Spleen (tissue), 11 donors: ENCODE results near the gene DBH. TPM values are rescaled to one million over a fixed set of nuclear protein-coding genes. Genes with fewer than 3 reads are reported as not detected.

Experiments
- DNase-seq: peaks from one replicate; pipeline ENCODE4 v3.0.0-alpha.2; 2020
- H3K27ac ChIP-seq, 8 donors: fragments of 200-600 bp; sonication (generic) in 7 of 8; 1 replicate in 4 of 8; 2 replicates in 4 of 8; pipeline versions ENCODE4 v1.5.0 to v1.8.0; 2016 to 2021; ENCODE audit warnings: inconsistent platforms in 4 of 8, mild to moderate bottlenecking in 4 of 8, moderate library complexity in 1 of 8
- H3K27me3 ChIP-seq, 7 donors: fragments of 200-600 bp; sonication (generic) in 6 of 7; replicated peaks in 1 of 7; 1 replicate in 4 of 7; 2 replicates in 3 of 7; pipeline versions ENCODE4 v1.5.0 to v1.8.0; 2016 to 2021; ENCODE audit warnings: inconsistent platforms in 3 of 7, mild to moderate bottlenecking in 1 of 7
- H3K36me3 ChIP-seq, 6 donors: fragments of 200-600 bp; sonication (generic) in 5 of 6; 1 replicate in 4 of 6; 2 replicates in 2 of 6; pipeline versions ENCODE4 v1.5.0 to v1.8.0; 2016 to 2021; ENCODE audit warnings: inconsistent platforms in 2 of 6
- H3K4me1 ChIP-seq, 6 donors: fragments of 200-600 bp; sonication (generic) in 5 of 6; 1 replicate in 3 of 6; 2 replicates in 3 of 6; pipeline versions ENCODE4 v1.5.0 to v1.8.0; 2016 to 2021; ENCODE audit warnings: inconsistent platforms in 3 of 6
- H3K4me3 ChIP-seq, 8 donors: fragments of 200-600 bp; sonication (generic) in 7 of 8; 1 replicate in 4 of 8; 2 replicates in 4 of 8; pipeline versions ENCODE4 v1.5.0 to v1.8.0; 2016 to 2021; ENCODE audit warnings: inconsistent platforms in 4 of 8, mild to moderate bottlenecking in 4 of 8, moderate library complexity in 2 of 8
- H3K9me3 ChIP-seq, 8 donors: fragments of 200-600 bp; sonication (generic) in 7 of 8; 1 replicate in 4 of 8; 2 replicates in 4 of 8; pipeline versions ENCODE4 v1.5.0 to v1.8.0; 2016 to 2021; ENCODE audit warnings: inconsistent platforms in 4 of 8
- CTCF ChIP-seq, 11 experiments: fragments of 200-600 bp in 7 of 11; fragments of 450-650 bp in 4 of 11; sonication (generic) in 4 of 11; IDR thresholded peaks in 8 of 11; conservative IDR thresholded peaks in 3 of 11; 1 replicate in 7 of 11; 2 replicates in 4 of 11; pipeline versions ENCODE4 v1.4.0 to v1.8.0; 2016 to 2021; ENCODE audit warnings: antibody characterized with exemption in 11 of 11, inconsistent platforms in 4 of 11, mild to moderate bottlenecking in 1 of 11
- POLR2A ChIP-seq, 3 donors: fragments of 450-650 bp; IDR thresholded peaks; one replicate each; pipeline ENCODE4 v1.5.1; 2017; ENCODE audit warnings: antibody characterized with exemption in 3 of 3, mild to moderate bottlenecking in 1 of 3
- POLR2AphosphoS5 ChIP-seq, 3 donors: sonication (generic); formaldehyde crosslinking; IDR thresholded peaks; one replicate each; pipeline ENCODE4 v1.5.1; 2017; ENCODE audit warnings: antibody characterized with exemption in 3 of 3
- WGBS, 5 donors: extraction: QIAGEN DNeasy Blood & Tissue Kit in 3 of 5; methylation state at CpG; one replicate each; pipeline versions ENCODE4 v1.1.5 to v1.1.7; 2013 to 2018; 5-methylcytosine and 5-hydroxymethylcytosine counted together
- intact Hi-C: fragments of 100-400 bp; cut with DNase I; formaldehyde crosslinking; loops from one replicate; pipeline ENCODE4 v1.15.0; 2023; ENCODE audit warnings: low total_unique reads
- polyA plus RNA-seq, 3 donors: library from polyadenylated mRNA; stranded (reverse); fragments of 200-250 nt; gene quantifications; one replicate each; pipeline ENCODE4 v1.2.1, GENCODE V29; 2013
- total RNA-seq, 7 donors: library from RNA; depleted of rRNA in 3 of 7; stranded (reverse); fragments of >200 nt in 3 of 7; fragmentation: NEBNext Ultra II Directional in 4 of 7; extraction: Animal tissue kit (Norgen Biotek cat#: 25700) in 4 of 7; gene quantifications; one replicate each; pipeline versions ENCODE4 v1.1.0 to v1.2.1, GENCODE V29; 2016 to 2021
- donor health status: healthy with polysubstance abuse.
- donor health status: DM: no; HTN: no; CAD: no; lungs with moderate emphysema.
- donor health status: DM: no; HTN: no; CAD: no.
- donor health status: Bipolar disorder and iron deficiency.
- donor health status: healthy.
- donor health status: DM: no; HTN: no; CAD: no.
- donor health status: DM: yes; HTN: yes; CAD: no.

Gene DBH
- total and polyA plus RNA-seq, 10 donors, result 0.03 to 1.2 (median 0.32) TPM; not detected in 2

GRCh38 chr9:133643978-133644760 lies 8.0 kb downstream of the DBH start:
- Histone ChIP-seq H3K27ac (no peak overlapping the region), H3K36me3 (no peaks in the 10 kb centered on the region), H3K4me3 (no peak overlapping the region), H3K9me3 (no peaks in the 10 kb centered on the region), H3K27me3 (peaks cover 0 to 61% (median 0%) of the 10 kb centered on the region in 7 donors), H3K4me1 (peaks cover 0 to 13% (median 0%) of the 10 kb centered on the region in 6 donors)
- TF ChIP-seq CTCF (IDR thresholded peaks at IDR 0.05 in 8 of 11, conservative IDR thresholded peaks at IDR 0.05 in 3 of 11) (no peak), POLR2AphosphoS5 (IDR thresholded peaks at IDR 0.05) (no peak)
- WGBS, 5 donors, result 83 to 91% (median 87%) methylated on average over 22 to 23 of the region's 23 CpGs
- intact Hi-C loops, result no loop called here
- no peak for DNase-seq

- intact Hi-C loops, result no loop called here
- no peak for DNase-seq
These were observed 9.0 kb downstream of the DBH start for GRCh38 chr9:133645021-133645765.

GRCh38 chr9:133647148-133647547 lies 11.0 kb downstream of the DBH start:
- H3K27ac ChIP-seq, result no peak overlapping the region
- TF ChIP-seq CTCF (IDR thresholded peaks at IDR 0.05 in 8 of 11, conservative IDR thresholded peaks at IDR 0.05 in 3 of 11), result no peak
- no peak for TF ChIP-seq POLR2AphosphoS5 (IDR thresholded peaks at IDR 0.05)
- TF ChIP-seq POLR2A (IDR thresholded peaks at IDR 0.05), result no peak
- H3K36me3 ChIP-seq, result no peaks in the 10 kb centered on the region
- H3K27me3 ChIP-seq, result peaks cover 0 to 78% (median 4%) of the 10 kb centered on the region in 7 donors
- H3K4me1 ChIP-seq, result peaks cover 0 to 13% (median 0%) of the 10 kb centered on the region in 6 donors
- no peak overlapping the region for H3K4me3 ChIP-seq
- intact Hi-C loops, result no loop called here
- H3K9me3 ChIP-seq, result no peaks in the 10 kb centered on the region
- no peak for DNase-seq
- WGBS, 5 donors, result 74 to 87% (median 77%) methylated on average over 7 of the region's 7 CpGs

More at GRCh38 chr9:133645021-133645765, 9.0 kb downstream of the DBH start:
- no peaks in the 10 kb centered on the region for H3K36me3 ChIP-seq
- no peak overlapping the region for H3K27ac ChIP-seq
- H3K4me3 ChIP-seq, result no peak overlapping the region
- no peak for TF ChIP-seq POLR2A (IDR thresholded peaks at IDR 0.05)
- no peaks in the 10 kb centered on the region for H3K9me3 ChIP-seq
- H3K4me1 ChIP-seq, result peaks cover 0 to 13% (median 0%) of the 10 kb centered on the region in 6 donors
- WGBS, 5 donors, result 43 to 60% (median 53%) methylated on average over 10 of the region's 10 CpGs
- H3K27me3 ChIP-seq, result peaks cover 0 to 72% (median 0%) of the 10 kb centered on the region in 7 donors

- WGBS, 5 donors, result 81 to 91% (median 86%) methylated on average over 20 to 25 of the region's 25 CpGs
- no peak for DNase-seq
- no peak overlapping the region for H3K27ac ChIP-seq
- peaks cover 0 to 5% (median 0%) of the 10 kb centered on the region in 6 donors for H3K4me1 ChIP-seq
- no peaks in the 10 kb centered on the region for H3K9me3 ChIP-seq
- intact Hi-C loops, result no loop called here
- TF ChIP-seq CTCF (IDR thresholded peaks at IDR 0.05 in 8 of 11, conservative IDR thresholded peaks at IDR 0.05 in 3 of 11) (no peak), POLR2A (IDR thresholded peaks at IDR 0.05) (no peak), POLR2AphosphoS5 (IDR thresholded peaks at IDR 0.05) (no peak)
- H3K36me3 ChIP-seq, result no peaks in the 10 kb centered on the region
- no peak overlapping the region for H3K4me3 ChIP-seq
- peaks cover 0 to 81% (median 9%) of the 10 kb centered on the region in 7 donors for H3K27me3 ChIP-seq
These were observed 11.8 kb downstream of the DBH start for GRCh38 chr9:133647765-133648469.
